OCI-LY7 (cell line): ENCODE results near the gene TAGLN3. TPM values are rescaled to one million over a fixed set of nuclear protein-coding genes. Genes with fewer than 3 reads are reported as not detected.

Source experiments
- BruUV-seq: library from RNA; stranded (reverse); fragments of 400-500 nt; replicated peaks from 2 replicates; lab custom pipeline; 2021; lab: Mats Ljungman, UMichigan
- CTCF ChIA-PET: fragments of 300-600 bp; sonication (Branson Sonifier 250); formaldehyde crosslinking; loops from one replicate; lab custom pipeline; 2022; ENCODE audit warnings: antibody characterized with exemption; ENCODE audit not compliant: unreplicated experiment; lab: Charles Lee
- POLR2A ChIA-PET: fragments of 300-600 bp; sonication (Branson Sonifier 250); formaldehyde crosslinking; loops from one replicate; lab custom pipeline; 2022; ENCODE audit warnings: antibody characterized with exemption; lab: Charles Lee
- DNase-seq: peaks from one replicate; pipeline ENCODE4 v3.0.0-alpha.2; 2015; ENCODE audit warnings: low spot score
- H2AFZ ChIP-seq: fragments of 200-600 bp; sonication (generic), shearing (Covaris generic); 2 replicates; pipeline ENCODE4 v1.6.1; 2014; ENCODE audit warnings: mild to moderate bottlenecking, antibody characterized with exemption, low read length, moderate library complexity
- H3K27ac ChIP-seq: fragments of 200-600 bp; sonication (generic); 2 replicates; pipeline ENCODE4 v1.5.1; 2014; ENCODE audit warnings: mixed run types, low read depth, mild to moderate bottlenecking, moderate library complexity, low read length, inconsistent platforms; ENCODE audit not compliant: poor library complexity, severe bottlenecking
- H3K36me3 ChIP-seq: fragments of 200-600 bp; sonication (generic); 2 replicates; pipeline ENCODE4 v1.6.1; 2014; ENCODE audit warnings: mild to moderate bottlenecking, antibody characterized with exemption, low read length, moderate library complexity, mixed read lengths; ENCODE audit not compliant: insufficient read depth
- H3K4me1 ChIP-seq: fragments of 200-600 bp; sonication (generic); 2 replicates; pipeline ENCODE4 v1.5.1; 2014; ENCODE audit warnings: mild to moderate bottlenecking, low read length; ENCODE audit not compliant: insufficient read depth, poor library complexity, severe bottlenecking
- H3K4me2 ChIP-seq: fragments of 200-600 bp; sonication (generic); 2 replicates; pipeline ENCODE4 v1.6.1; 2014; ENCODE audit warnings: mild to moderate bottlenecking, low read length
- H3K4me3 ChIP-seq: fragments of 200-600 bp; sonication (generic); 2 replicates; pipeline ENCODE4 v1.5.1; 2014; ENCODE audit warnings: mild to moderate bottlenecking, low read depth, low read length; ENCODE audit not compliant: poor library complexity, severe bottlenecking
- H3K79me2 ChIP-seq: fragments of 200-600 bp; sonication (generic); 2 replicates; pipeline ENCODE4 v1.6.1; 2016; ENCODE audit warnings: low read depth, mild to moderate bottlenecking, low read length, moderate library complexity, mixed read lengths; ENCODE audit not compliant: insufficient read depth
- H3K9me2 ChIP-seq: fragments of 200-600 bp; sonication (generic); 2 replicates; pipeline ENCODE4 v1.6.1; 2016; ENCODE audit warnings: mild to moderate bottlenecking, low read length, mixed read lengths; ENCODE audit not compliant: insufficient read depth
- H3K9me3 ChIP-seq: fragments of 200-600 bp; sonication (generic); 2 replicates; pipeline ENCODE4 v1.6.1; 2014; ENCODE audit warnings: mild to moderate bottlenecking, mixed run types, low read length, mixed read lengths
- H4K20me1 ChIP-seq: fragments of 200-600 bp; sonication (generic); 2 replicates; pipeline ENCODE4 v1.6.1; 2014; ENCODE audit warnings: mild to moderate bottlenecking, antibody characterized with exemption, low read length, moderate library complexity, mixed read lengths; ENCODE audit not compliant: insufficient read depth
- CTCF ChIP-seq: fragments of 200-600 bp; sonication (generic); conservative IDR thresholded peaks from 2 replicates; pipeline ENCODE4 v1.5.1; 2014; ENCODE audit warnings: mild to moderate bottlenecking, antibody characterized with exemption, low read length, moderate library complexity, mixed read lengths
- EZH2phosphoT487 ChIP-seq: fragments of 200-600 bp; sonication (generic); IDR thresholded peaks from 2 replicates; pipeline ENCODE4 v1.6.1; 2018; ENCODE audit warnings: low read depth, borderline replicate concordance, mild to moderate bottlenecking, mixed run types, antibody characterized with exemption, low read length, moderate library complexity, mixed read lengths
- intact Hi-C: fragments of 100-400 bp; cut with micrococcal nuclease; formaldehyde crosslinking; loops from one replicate; pipeline ENCODE4 v1.10.0; 2022; ENCODE audit not compliant: unreplicated experiment
- total RNA-seq, 2 experiments: library from RNA; depleted of rRNA in 1 of 2; stranded (reverse); fragments of >200 nt in 1 of 2; shearing (Covaris generic) in 1 of 2; gene quantifications; 2 replicates each; pipeline ENCODE4 v1.2.3, GENCODE V29; 2014 to 2022

Gene TAGLN3
- total RNA-seq, 2 experiments from 2014 or later = not detected

- no peak for DNase-seq
- Histone ChIP-seq H3K9me2 (no peaks in the 10 kb centered on the region), H3K36me3 (no peaks in the 10 kb centered on the region), H3K79me2 (no peaks in the 10 kb centered on the region), H3K9me3 (no peaks in the 10 kb centered on the region), H3K4me3 (no peak overlapping the region), H3K4me2 (no peak overlapping the region), H3K4me1 (no peaks in the 10 kb centered on the region), H4K20me1 (no peaks in the 10 kb centered on the region), H3K27ac (no peak overlapping the region), H2AFZ (no peak overlapping the region)
- TF ChIP-seq CTCF = no peak
- no peak for TF ChIP-seq EZH2phosphoT487
- CTCF ChIA-PET = no interaction called here
- no TSS peak for BruUV-seq
- POLR2A ChIA-PET = interaction anchor here (0.6 to 3.2 kb wide), 2 partner anchors 10 to 66 kb away, joined by 3 to 8 read pairs; no protein-coding TSS in a partner anchor
- intact Hi-C loops = no loop called here
Measured at GRCh38 chr3:111961461-111962164, 37.1 kb upstream of the TAGLN3 start.

- no peak overlapping the region for H3K27ac ChIP-seq
- DNase-seq = no peak
- H2AFZ ChIP-seq = no peak overlapping the region
- BruUV-seq = no TSS peak
- no peak overlapping the region for H3K4me3 ChIP-seq
- no peaks in the 10 kb centered on the region for H3K9me2 ChIP-seq
- H4K20me1 ChIP-seq = no peaks in the 10 kb centered on the region
- no peak overlapping the region for H3K4me2 ChIP-seq
- H3K79me2 ChIP-seq = no peaks in the 10 kb centered on the region
- ChIA-PET POLR2A (interaction anchor here (0.6 to 0.7 kb wide), 2 partner anchors 12 to 48 kb away, joined by 3 read pairs; no protein-coding TSS in a partner anchor), CTCF (interaction anchor here (0.6 kb wide), 1 partner anchor 387 kb away, joined by 3 read pairs; no protein-coding TSS in a partner anchor)
- peaks cover 6% of the 10 kb centered on the region for H3K4me1 ChIP-seq
- intact Hi-C loops = no loop called here
- TF ChIP-seq EZH2phosphoT487 (no peak), CTCF (no peak)
- no peaks in the 10 kb centered on the region for H3K36me3 ChIP-seq
- no peaks in the 10 kb centered on the region for H3K9me3 ChIP-seq
Measured at GRCh38 chr3:111963424-111963823, 35.3 kb upstream of the TAGLN3 start.

GRCh38 chr3:111965484-111965883 is 33.2 kb upstream of the TAGLN3 start:
- Histone ChIP-seq H3K9me3 (no peaks in the 10 kb centered on the region), H3K4me2 (no peak overlapping the region), H3K36me3 (no peaks in the 10 kb centered on the region), H3K27ac (no peak overlapping the region), H2AFZ (no peak overlapping the region), H3K4me1 (peaks cover 6% of the 10 kb centered on the region), H3K4me3 (no peak overlapping the region), H3K79me2 (no peaks in the 10 kb centered on the region), H4K20me1 (no peaks in the 10 kb centered on the region), H3K9me2 (no peaks in the 10 kb centered on the region)
- TF ChIP-seq CTCF (no peak), EZH2phosphoT487 (no peak)
- no TSS peak for BruUV-seq
- POLR2A ChIA-PET = interaction anchor here (0.8 kb wide), 1 partner anchor 10 kb away, joined by 3 read pairs; no protein-coding TSS in a partner anchor
- no peak for DNase-seq
- CTCF ChIA-PET = interaction anchor here (0.7 kb wide), 1 partner anchor 248 kb away, joined by 3 read pairs; no protein-coding TSS in a partner anchor
- intact Hi-C loops = no loop called here
